SH-SY5Y (cell line): ENCODE measurements around the gene KRT80.

Source experiments
- GATA2 ChIP-seq: IDR thresholded peaks from 2 replicates; pipeline ENCODE4 v1.6.1; 2011; ENCODE audit warnings: mild to moderate bottlenecking, low read depth, low read length
- GATA3 ChIP-seq: IDR thresholded peaks from 2 replicates; pipeline ENCODE4 v1.6.1; 2011; ENCODE audit warnings: low read depth, mild to moderate bottlenecking, low read length, moderate library complexity

KRT80 gene

GRCh38 chr12:52209321-52209720 is 17.5 kb upstream of the KRT80 start:
- TF ChIP-seq GATA2, result no peak
- TF ChIP-seq GATA3, result no peak

DNA sequence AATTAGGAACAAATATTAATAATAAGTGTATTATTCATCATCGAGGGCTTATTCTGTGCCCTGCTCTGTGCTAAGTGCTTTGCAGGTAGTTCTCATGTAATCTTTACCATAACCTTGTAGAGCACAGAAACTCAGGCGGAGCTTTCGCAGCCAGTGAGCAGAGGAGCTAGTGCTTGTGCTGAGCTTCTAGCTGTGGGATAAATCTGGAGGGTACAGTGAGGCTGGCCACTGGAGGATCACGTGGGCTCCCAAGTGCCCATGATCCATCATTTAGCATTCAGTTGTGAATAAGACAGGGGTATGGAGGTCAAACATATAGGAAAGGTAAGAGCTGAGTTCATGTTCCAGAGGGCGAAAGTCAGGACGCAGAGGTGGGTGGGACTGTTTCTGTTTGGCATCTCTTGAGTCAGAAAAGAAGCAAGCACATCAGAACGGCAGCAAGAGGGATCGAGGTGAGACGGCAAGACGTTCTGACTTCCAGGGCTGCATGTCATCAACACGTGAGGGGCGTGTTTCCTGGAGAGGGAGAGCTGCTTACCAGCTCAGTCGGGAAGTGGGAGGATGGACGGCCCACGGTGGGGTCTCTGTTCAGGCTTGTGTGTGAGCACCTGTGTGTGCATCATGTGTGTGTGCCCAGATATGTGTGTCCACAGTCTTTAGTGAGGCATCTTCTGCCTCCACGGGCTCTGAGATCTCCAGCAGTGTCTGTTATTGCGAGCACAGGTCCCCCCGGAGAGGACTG is 16.8 kb upstream of the KRT80 start:
- TF ChIP-seq GATA3 (no peak), GATA2 (no peak)

GRCh38 chr12:52207895-52208294 is 16.1 kb upstream of the KRT80 start:
- no peak for TF ChIP-seq GATA3
- no peak for TF ChIP-seq GATA2

GRCh38 chr12:52207106-52207505 is 15.3 kb upstream of the KRT80 start:
- no peak for TF ChIP-seq GATA3
- peak; percentile 91 for TF ChIP-seq GATA2

- no peak for TF ChIP-seq GATA3
- TF ChIP-seq GATA2, result no peak
Measured at GRCh38 chr12:52206304-52207040, 14.7 kb upstream of the KRT80 start.

- no peak for TF ChIP-seq GATA3
- TF ChIP-seq GATA2, result no peak
Measured at GRCh38 chr12:52205612-52206303, 13.9 kb upstream of the KRT80 start.

- TF ChIP-seq GATA2, result no peak
Measured at GRCh38 chr12:52204931-52205505, 13.2 kb upstream of the KRT80 start.

DNA sequence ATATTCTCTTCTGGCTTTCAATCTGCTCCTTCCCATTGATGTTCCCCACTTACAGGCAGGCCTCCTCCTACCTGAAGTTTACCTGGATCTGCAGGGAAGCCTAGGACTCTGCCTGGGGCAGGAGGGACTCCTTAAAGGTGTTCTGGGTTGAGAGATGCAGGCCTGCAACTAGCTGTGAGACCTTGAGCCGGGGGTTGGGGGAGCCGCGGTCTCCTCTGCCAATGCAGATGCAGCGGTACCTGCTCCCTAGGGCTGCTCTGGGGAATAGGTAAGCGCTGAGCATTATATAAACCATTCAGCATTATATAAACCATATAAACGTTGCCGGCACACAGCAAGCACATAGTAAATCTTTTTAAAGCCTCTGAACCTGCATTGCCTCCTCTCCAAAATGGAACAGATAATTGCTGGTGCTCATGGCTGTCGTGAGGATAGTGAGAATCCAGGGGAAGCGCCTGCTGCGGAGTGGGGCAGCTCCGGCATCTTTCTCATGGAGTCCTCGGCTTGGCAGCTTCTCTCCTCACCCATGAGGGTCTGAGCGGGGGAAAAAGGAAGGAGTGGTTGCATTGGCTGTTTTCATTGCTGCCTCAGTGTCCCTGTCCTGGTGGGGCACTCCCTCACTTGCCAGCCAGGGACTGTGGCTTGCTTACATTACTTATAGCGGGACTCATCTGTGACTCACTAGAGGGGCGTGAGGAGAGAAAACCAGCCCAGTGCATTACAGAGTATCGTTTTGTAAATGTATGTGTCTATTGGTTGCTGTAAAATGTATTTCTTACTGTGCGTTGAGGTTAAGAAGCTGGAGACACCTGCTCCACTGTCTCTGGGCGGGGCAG is 12.5 kb upstream of the KRT80 start:
- TF ChIP-seq GATA3 (no peak), GATA2 (no peak)

- TF ChIP-seq GATA2, result peak; percentile 85
- no peak for TF ChIP-seq GATA3
Measured at GRCh38 chr12:52203079-52203921, 11.5 kb upstream of the KRT80 start.

DNA sequence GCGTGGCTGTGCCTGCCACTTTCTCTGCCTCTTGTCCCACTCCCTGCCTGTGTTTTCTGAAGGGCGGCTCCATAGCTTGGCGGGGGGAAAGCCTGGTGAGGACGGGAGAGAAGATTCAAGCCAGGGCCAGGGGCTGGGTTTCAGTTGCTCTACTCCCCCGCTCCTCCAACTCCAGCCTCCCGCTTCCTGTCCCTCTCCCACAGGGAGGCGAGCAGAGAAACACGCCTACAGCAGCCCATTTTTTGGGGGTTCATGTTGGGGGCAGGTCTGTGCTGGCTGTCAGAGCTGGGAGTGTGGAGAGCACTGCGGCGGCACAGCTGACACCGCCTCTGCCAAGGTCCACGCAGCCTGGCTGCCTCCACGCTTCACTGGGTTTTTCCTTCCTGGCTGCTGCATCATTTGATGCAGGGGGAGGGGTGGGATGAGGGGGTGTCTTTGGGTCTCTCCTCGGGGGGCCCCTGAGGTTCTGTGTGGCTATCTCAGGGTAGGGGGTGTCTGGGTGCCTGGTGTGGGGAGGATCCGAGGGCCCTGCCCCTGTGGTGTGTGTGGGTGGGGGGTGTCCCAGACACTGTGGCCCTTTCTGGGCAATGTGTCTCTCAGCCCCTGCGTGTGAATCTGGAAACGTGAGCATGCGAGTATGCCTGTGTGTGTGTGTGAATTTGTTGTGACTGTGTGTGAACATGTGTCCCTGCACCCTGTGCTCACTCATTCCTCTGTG is 10.7 kb upstream of the KRT80 start:
- TF ChIP-seq GATA2 (no peak), GATA3 (no peak)

DNA sequence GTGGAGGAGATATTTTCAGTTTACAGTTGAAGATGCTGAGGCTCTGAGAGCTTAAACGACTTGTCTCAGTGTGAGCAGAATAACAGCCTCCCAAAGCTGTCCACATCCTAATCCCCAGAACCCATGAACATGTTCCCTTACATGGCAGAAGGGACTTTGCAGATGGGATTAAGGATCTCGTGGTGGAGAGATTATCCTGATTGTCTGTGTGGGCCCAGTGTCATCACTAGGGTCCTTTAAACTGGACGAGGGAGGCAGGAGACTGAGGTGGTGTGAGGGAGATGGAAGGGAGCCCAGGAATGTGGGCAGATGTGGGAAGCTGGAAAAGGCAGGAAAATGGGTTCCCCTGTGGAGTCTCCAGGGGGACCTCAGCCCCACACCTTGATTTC is 9.6 kb upstream of the KRT80 start:
- TF ChIP-seq GATA3, result no peak
- TF ChIP-seq GATA2, result no peak

DNA sequence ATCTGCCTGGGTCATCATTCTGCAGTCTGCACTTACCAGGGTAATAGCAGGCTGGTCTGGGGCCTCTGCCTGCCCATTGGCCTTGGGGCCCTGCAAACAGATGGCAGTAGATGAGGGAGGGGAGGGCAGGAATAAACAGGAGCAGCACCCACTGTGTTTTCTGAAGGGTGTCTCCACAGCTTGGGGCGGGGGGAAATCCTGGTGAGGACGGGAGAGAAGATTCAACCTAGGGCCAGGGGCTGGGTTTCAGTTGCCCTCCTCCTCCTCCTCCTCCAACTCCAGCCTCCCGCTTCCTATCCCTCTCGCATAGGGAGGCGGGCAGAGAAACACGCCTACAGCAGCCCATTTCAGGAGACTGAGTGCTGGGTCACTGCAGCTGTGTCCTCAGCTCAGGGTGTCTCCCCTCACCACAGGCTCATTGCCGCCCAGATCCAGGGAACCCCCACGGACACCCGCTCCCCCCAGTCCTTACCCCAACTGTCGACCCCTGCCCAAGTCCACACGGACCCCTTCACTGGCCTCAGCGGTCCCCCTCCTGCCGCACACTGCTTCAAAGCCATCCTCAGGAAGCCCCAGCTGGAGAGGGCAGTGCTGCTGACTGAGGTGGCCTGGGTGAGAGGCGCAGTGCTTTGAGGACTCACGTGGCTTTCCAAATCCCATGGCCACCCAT is 9.1 kb upstream of the KRT80 start:
- TF ChIP-seq GATA2 (peak; percentile 98), GATA3 (no peak; the same call in 1 of the 2 replicates)
